IPS-20b (cell line): ENCODE results near the gene UQCRC1.

Source experiments
- H3K27ac ChIP-seq: one replicate; pipeline ENCODE4 v1.5.1; 2013; ENCODE audit warnings: low read length
- H3K27me3 ChIP-seq: 2 replicates; pipeline ENCODE4 v1.6.1; 2013; ENCODE audit warnings: mild to moderate bottlenecking, low read length, inconsistent platforms; ENCODE audit not compliant: insufficient read depth
- H3K36me3 ChIP-seq: 2 replicates; pipeline ENCODE4 v1.6.1; 2013; ENCODE audit warnings: low read depth, mild to moderate bottlenecking, inconsistent platforms, low read length, moderate library complexity; ENCODE audit not compliant: insufficient read depth
- H3K4me1 ChIP-seq: 2 replicates; pipeline ENCODE4 v1.6.1; 2013; ENCODE audit warnings: mild to moderate bottlenecking, control low read depth, inconsistent platforms, low read length, moderate library complexity; ENCODE audit not compliant: insufficient read depth
- H3K4me3 ChIP-seq: 2 replicates; pipeline ENCODE4 v1.5.1; 2013; ENCODE audit warnings: mild to moderate bottlenecking, low read length, inconsistent platforms
- H3K9ac ChIP-seq: 2 replicates; pipeline ENCODE4 v1.6.1; 2013; ENCODE audit warnings: low read depth, mild to moderate bottlenecking, inconsistent platforms, low read length, moderate library complexity
- H3K9me3 ChIP-seq: 2 replicates; pipeline ENCODE4 v1.6.1; 2013; ENCODE audit warnings: mild to moderate bottlenecking, low read depth, low read length, inconsistent platforms; ENCODE audit not compliant: insufficient read depth

UQCRC1 gene

DNA sequence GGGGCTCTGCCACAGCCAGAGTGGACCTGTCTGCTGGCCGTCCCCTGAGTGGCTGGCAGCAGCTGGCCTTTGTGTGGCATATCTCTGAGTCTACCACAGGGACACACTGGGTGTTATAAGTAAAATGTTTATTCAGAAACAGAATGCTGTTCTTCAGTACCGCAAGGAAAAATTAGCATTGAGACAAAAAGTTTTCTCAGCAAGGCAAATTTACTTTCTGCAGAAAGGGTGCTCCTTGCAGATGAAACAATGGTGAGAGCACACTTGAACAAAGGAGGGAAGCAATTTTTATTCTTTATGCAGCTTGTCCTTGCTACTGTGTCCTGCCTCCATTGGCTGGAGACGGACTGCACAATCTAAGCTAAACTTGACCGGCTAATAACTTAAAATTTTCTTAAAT is 8.1 kb upstream of the UQCRC1 start:
- Histone ChIP-seq H3K4me3 (no peak overlapping the region), H3K27ac (no peak overlapping the region), H3K36me3 (peaks cover 7% of the 10 kb centered on the region; the same call in 1 of the 2 replicates), H3K27me3 (no peaks in the 10 kb centered on the region), H3K9me3 (peaks cover 19% of the 10 kb centered on the region), H3K4me1 (no peaks in the 10 kb centered on the region), H3K9ac (no peak overlapping the region)

DNA sequence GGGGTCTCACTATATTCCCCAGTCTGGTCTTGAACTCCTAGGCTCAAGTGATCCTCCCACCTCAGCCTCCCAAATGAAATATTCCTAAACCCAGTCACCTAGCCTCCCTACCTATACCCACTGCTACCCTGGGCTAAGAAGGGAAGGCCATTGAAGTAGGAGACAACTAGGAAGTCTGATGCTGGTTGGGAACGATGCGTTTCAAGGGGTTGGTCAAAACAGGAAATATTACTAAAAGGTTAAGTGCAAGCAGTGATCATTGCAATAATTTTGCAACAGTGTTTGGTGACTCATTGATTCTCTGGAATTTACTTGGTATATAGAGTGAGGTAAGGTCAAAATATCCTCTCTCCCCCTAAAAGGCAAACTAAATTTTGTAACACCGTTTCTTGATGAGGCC is 4.6 kb upstream of the UQCRC1 start:
- Histone ChIP-seq H3K36me3 (peaks cover 7% of the 10 kb centered on the region), H3K4me3 (no peak overlapping the region), H3K9me3 (peaks cover 19% of the 10 kb centered on the region), H3K9ac (no peak overlapping the region), H3K27ac (no peak overlapping the region), H3K4me1 (no peaks in the 10 kb centered on the region), H3K27me3 (no peaks in the 10 kb centered on the region)

DNA sequence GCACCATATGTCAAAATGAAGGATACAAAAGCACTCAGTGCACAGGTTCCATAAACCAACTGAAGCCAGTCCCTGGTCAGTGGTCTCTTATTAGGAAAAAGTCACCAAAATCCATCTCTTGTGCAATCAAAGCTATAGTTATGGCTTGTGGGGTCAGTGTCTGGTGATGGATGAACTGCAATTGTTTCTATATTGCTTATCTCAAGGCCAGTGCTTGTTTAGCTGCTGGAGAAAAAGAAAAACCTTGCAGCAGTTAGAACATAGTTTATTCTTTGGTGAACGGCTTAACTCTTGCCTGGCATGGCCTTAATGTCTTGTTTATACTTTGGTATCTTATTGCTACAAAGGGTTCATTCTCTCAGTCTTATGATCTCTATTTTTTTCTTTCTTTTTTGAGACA is 2.9 kb upstream of the UQCRC1 start:
- no peak overlapping the region for H3K27ac ChIP-seq

DNA sequence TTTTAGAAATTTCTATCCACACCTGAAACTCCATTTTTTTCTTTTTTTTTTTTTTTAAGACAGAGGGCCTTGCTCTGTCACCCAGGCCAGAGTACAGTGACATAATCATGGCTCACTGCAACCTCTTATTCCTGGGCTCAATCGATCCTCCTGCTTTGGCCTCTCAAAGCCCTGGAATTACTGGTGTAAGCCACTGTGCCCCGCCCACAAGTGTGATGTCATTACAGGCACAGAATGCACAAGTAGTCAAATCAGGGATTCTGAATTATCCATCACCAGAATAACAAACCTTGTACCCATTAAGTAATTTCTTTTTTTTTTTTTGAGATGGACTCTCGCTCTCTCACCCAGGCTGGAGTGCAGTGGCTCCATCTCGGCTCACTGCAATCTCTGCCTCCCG is 1.9 kb downstream of the UQCRC1 start:
- no peaks in the 10 kb centered on the region for H3K4me1 ChIP-seq
- peaks cover 58% of the 10 kb centered on the region for H3K36me3 ChIP-seq

More for the DNA sequence above, 2.9 kb upstream of the UQCRC1 start:
- H3K27me3 ChIP-seq = no peaks in the 10 kb centered on the region
- peaks cover 9% of the 10 kb centered on the region for H3K9me3 ChIP-seq
- no peaks in the 10 kb centered on the region for H3K4me1 ChIP-seq
- H3K36me3 ChIP-seq = peaks cover 17% of the 10 kb centered on the region
- H3K4me3 ChIP-seq = no peak overlapping the region
- no peak overlapping the region for H3K9ac ChIP-seq

GRCh38 chr3:48601622-48601994 is 7.8 kb downstream of the UQCRC1 start:
- H3K4me3 ChIP-seq = no peak overlapping the region
- H3K9me3 ChIP-seq = no peaks in the 10 kb centered on the region
- no peak overlapping the region for H3K9ac ChIP-seq
- H3K36me3 ChIP-seq = peaks cover 93% of the 10 kb centered on the region
- H3K27ac ChIP-seq = no peak overlapping the region
- no peaks in the 10 kb centered on the region; the same call in 1 of the 2 replicates for H3K4me1 ChIP-seq
- H3K27me3 ChIP-seq = no peaks in the 10 kb centered on the region

More for the DNA sequence above, 1.9 kb downstream of the UQCRC1 start:
- Histone ChIP-seq H3K27me3 (no peaks in the 10 kb centered on the region), H3K9me3 (no peaks in the 10 kb centered on the region), H3K9ac (no peak overlapping the region), H3K4me3 (no peak overlapping the region), H3K27ac (no peak overlapping the region)

- Histone ChIP-seq H3K4me1 (no peaks in the 10 kb centered on the region; the same call in none of the 2 replicates), H3K36me3 (peaks cover 87% of the 10 kb centered on the region), H3K27ac (no peak overlapping the region)
Measured at GRCh38 chr3:48600711-48601621, 8.5 kb downstream of the UQCRC1 start.

GRCh38 chr3:48599509-48600285 is 9.7 kb downstream of the UQCRC1 start:
- H3K27ac ChIP-seq = no peak overlapping the region

More at GRCh38 chr3:48600711-48601621, 8.5 kb downstream of the UQCRC1 start:
- Histone ChIP-seq H3K9me3 (no peaks in the 10 kb centered on the region), H3K4me3 (no peak overlapping the region), H3K9ac (no peak overlapping the region), H3K27me3 (no peaks in the 10 kb centered on the region)

DNA sequence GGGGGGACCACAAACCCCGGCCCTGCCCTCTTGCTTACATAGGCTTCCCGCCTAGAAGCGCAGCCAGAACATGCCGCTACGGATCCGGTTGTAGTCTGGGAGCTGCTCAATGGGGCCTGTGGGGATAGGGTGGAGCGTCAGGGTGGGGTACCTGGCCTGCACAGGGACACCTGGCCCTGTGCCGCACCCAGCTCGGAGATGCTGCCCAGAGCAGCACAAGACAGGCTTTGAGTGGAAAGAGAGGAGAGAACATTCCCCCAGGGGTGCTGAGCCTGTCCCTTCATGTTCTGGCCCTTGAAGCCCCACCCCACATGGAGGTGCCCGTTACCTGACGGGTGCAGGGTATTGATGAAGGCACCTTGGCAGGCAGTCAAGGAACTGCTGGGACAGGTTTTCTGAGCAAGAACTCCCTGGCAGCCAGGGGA is 10.4 kb downstream of the UQCRC1 start:
- Histone ChIP-seq H3K4me1 (no peaks in the 10 kb centered on the region; the same call in none of the 2 replicates), H3K9ac (no peak overlapping the region), H3K27me3 (peaks cover 13% of the 10 kb centered on the region), H3K36me3 (peaks cover 68% of the 10 kb centered on the region), H3K27ac (no peak overlapping the region), H3K9me3 (no peaks in the 10 kb centered on the region), H3K4me3 (no peak overlapping the region)

More at GRCh38 chr3:48599509-48600285, 9.7 kb downstream of the UQCRC1 start:
- Histone ChIP-seq H3K4me1 (no peaks in the 10 kb centered on the region; the same call in none of the 2 replicates), H3K36me3 (peaks cover 74% of the 10 kb centered on the region), H3K9ac (no peak overlapping the region), H3K27me3 (peaks cover 7% of the 10 kb centered on the region), H3K4me3 (no peak overlapping the region), H3K9me3 (no peaks in the 10 kb centered on the region)

- Histone ChIP-seq H3K4me1 (no peaks in the 10 kb centered on the region; the same call in none of the 2 replicates), H3K4me3 (no peak overlapping the region), H3K27me3 (peaks cover 19% of the 10 kb centered on the region), H3K9me3 (no peaks in the 10 kb centered on the region), H3K27ac (no peak overlapping the region), H3K9ac (no peak overlapping the region), H3K36me3 (peaks cover 62% of the 10 kb centered on the region)
Measured at GRCh38 chr3:48598323-48599076, 10.9 kb downstream of the UQCRC1 start.

DNA sequence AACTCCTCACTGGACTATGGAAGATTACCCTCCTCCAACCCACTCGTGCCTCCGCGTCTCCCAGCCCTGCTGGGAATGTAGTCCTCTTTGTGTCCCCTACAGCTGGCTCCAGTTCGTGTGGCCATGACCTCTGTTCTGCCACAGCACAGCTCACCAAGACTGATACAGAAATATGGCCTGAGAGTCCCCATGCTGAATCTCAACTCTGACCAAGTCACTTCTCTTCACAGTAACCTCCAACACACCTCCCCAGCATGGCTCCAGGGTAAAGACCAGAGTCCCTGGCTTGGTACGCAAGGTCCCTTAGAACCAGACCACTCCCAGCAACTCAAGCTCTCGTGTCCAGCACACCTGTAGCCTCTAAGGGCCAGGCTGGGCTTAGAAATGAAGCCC is 12.0 kb downstream of the UQCRC1 start:
- H3K27me3 ChIP-seq = peaks cover 22% of the 10 kb centered on the region
- H3K27ac ChIP-seq = no peak overlapping the region
- H3K36me3 ChIP-seq = peaks cover 51% of the 10 kb centered on the region
- no peak overlapping the region for H3K4me3 ChIP-seq
- H3K9me3 ChIP-seq = no peaks in the 10 kb centered on the region
- H3K9ac ChIP-seq = no peak overlapping the region
- no peaks in the 10 kb centered on the region; the same call in none of the 2 replicates for H3K4me1 ChIP-seq
